Measurements from ENCODE around the gene WDR45. TPM values are rescaled to one million over a fixed set of nuclear protein-coding genes. Genes with fewer than 3 reads are reported as not detected.
"Not testable (repeated sequence)": the region's sequence is repeated elsewhere in the genome, so short reads cannot be mapped to it uniquely, and the experiment has no call there.

The WDR45 gene
- total RNA-seq, result 51.4 and 54.6 TPM in 2 replicates
- polyA plus RNA-seq, result 58.6 and 62.3 TPM in 2 replicates

DNA sequence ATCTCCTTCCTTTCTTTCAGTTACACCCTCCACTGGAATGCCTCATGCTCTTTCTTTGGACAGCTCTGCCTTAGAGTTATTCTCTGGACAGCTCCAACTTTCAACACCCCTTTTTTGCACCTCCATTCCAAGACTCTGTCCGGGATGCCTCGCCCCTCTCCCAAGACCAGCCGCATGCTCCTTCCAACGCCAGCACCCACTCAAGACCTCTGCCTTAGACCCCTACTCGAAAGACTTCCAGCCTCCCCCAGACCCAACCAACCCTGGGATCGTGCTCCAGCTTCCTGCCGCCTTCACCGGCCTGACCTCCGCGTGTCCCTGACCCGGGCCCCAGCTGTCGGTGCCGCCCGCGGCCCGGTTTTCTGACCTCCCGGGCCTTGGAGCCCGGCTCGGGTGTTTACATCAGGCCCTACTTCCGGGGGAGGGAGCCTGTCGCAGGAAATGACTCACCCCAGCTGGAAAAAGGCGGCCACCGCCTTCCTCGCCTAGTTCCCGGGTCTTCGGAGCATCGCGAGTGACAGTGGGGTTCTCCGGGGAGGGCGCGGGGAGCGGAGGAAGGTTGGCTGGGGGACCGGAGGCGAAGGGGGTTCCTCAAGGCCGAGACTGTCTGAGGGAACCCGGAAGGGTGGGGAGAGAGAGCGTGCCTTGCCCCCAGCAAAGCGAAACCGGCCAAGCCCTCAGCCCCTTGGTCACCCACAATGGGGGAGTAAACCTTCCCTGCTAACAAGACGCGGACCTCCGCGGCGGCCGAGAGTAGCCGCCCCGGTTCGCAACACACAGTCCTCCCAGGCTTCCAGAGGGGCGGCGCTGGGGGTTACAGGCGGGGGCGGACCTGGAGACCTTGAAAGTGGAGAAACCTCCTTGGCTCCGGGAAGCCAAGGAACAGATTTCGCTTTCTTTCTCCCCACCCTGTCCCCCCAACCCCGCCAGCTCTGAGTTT is at the start of gene WDR45:
Gene WDR45, minus strand, starts transcription at position 399 of the 940 bp plus-strand sequence. CDS start 1,792 bp downstream, outside the sequence.
- peak within 1 kb of the TSS; percentile 90 for H3K27ac ChIP-seq
- H3K9me3 ChIP-seq (ENCODE audit: low read depth), result no peaks in the 10 kb centered on the region
- H3K4me3 ChIP-seq, result peak within 1 kb of the TSS; percentile 32
- TF ChIP-seq, protein P1, sequence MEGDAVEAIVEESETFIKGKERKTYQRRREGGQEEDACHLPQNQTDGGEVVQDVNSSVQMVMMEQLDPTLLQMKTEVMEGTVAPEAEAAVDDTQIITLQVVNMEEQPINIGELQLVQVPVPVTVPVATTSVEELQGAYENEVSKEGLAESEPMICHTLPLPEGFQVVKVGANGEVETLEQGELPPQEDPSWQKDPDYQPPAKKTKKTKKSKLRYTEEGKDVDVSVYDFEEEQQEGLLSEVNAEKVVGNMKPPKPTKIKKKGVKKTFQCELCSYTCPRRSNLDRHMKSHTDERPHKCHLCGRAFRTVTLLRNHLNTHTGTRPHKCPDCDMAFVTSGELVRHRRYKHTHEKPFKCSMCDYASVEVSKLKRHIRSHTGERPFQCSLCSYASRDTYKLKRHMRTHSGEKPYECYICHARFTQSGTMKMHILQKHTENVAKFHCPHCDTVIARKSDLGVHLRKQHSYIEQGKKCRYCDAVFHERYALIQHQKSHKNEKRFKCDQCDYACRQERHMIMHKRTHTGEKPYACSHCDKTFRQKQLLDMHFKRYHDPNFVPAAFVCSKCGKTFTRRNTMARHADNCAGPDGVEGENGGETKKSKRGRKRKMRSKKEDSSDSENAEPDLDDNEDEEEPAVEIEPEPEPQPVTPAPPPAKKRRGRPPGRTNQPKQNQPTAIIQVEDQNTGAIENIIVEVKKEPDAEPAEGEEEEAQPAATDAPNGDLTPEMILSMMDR (IDR thresholded peaks at IDR 0.05; ENCODE audit: low read depth, low read length), result no peak
- no peaks in the 10 kb centered on the region for H3K27me3 ChIP-seq
- DNase-seq (ENCODE audit: low read depth in 1 of 2, low spot score in 1 of 2), result peak; percentile 55 to 72
- H3K36me3 ChIP-seq, result no peaks in the 10 kb centered on the region
- H3K4me1 ChIP-seq (ENCODE audit: low read depth), result no peaks in the 10 kb centered on the region

DNA sequence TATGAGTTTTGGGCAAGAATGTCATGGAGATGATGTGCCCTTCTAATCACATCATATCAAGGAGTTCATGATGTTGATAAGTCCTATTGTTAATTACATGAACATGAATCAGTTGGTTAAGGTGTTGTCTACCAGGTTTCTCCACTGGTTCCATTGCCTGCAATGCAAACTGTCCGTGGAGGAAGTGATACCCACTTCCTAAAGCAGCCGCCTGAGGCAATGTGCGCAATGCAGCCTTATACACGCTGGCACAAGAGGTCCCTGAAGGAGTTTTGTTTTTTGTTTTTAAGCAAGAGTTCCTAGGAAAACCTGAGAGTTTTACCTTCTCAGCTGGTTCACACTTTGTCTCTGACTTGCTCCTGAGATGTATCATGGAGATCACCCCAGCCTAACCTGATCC is 49.7 kb upstream of the WDR45 start:
- DNase-seq (ENCODE audit: low read depth in 1 of 2, low spot score in 1 of 2), result no peak
- Histone ChIP-seq H3K9me3 (ENCODE audit: low read depth) (no peaks in the 10 kb centered on the region), H3K4me3 (no peak overlapping the region), H3K4me1 (ENCODE audit: low read depth) (no peaks in the 10 kb centered on the region), H3K27me3 (no peaks in the 10 kb centered on the region), H3K27ac (no peak overlapping the region), H3K36me3 (no peaks in the 10 kb centered on the region)
- TF ChIP-seq, protein P1 (IDR thresholded peaks at IDR 0.05; ENCODE audit: low read depth, low read length), result no peak

DNA sequence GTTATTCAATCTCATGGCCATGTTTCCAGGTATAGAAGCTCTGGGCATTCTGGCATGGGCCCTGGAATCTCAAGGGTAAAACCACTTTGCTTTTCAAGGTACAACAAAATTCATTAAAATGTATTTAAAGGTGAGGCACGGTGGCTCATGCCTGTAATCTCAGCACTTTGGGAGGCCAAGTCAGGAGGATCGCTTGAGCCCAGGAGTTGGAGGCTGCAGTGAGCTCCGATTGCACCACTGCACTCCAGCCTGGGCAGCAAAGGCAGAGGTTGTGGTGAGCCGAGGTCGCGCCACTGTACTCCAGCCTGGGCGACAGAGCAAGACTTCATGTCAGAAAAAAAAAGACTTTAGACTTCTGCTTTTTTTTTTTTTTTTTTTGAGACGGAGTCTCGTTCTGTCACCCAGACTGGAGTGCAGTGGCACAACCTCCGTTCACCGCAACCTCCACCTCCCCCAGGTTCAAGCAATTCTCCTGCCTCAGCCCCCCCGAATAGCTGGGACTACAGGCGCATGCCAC is 48.1 kb upstream of the WDR45 start:
- not testable (repeated sequence) for H3K4me3 ChIP-seq; H3K36me3 ChIP-seq; H3K4me1 ChIP-seq (ENCODE audit: low read depth); H3K27ac ChIP-seq; H3K27me3 ChIP-seq; H3K9me3 ChIP-seq (ENCODE audit: low read depth); DNase-seq (ENCODE audit: low read depth in 1 of 2, low spot score in 1 of 2)

DNA sequence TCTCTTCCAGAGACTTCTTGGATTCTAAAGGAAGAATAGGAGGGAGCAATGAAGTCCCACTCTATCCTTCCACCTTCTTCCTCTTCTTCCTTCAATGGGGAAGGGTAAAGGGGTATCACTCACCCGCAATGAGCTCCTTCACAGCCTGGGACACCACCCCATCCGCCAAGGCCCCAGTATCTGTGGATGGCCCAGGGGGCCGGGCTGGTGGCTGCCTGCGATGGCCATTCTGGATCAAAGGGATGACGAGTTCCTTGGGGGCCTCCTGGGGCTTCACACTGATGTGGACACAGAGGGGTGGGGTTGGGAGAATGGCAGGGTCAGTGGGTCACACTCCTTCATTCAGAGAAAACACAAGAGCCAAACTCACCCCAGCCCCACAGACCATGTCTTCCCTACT is 42.8 kb upstream of the WDR45 start:
- Histone ChIP-seq H3K4me1 (ENCODE audit: low read depth) (no peaks in the 10 kb centered on the region), H3K36me3 (no peaks in the 10 kb centered on the region), H3K9me3 (ENCODE audit: low read depth) (no peaks in the 10 kb centered on the region), H3K27ac (no peak overlapping the region), H3K27me3 (no peaks in the 10 kb centered on the region), H3K4me3 (no peak overlapping the region)
- DNase-seq (ENCODE audit: low read depth in 1 of 2, low spot score in 1 of 2), result no peak
- TF ChIP-seq, protein P1 (IDR thresholded peaks at IDR 0.05; ENCODE audit: low read depth, low read length), result no peak

DNA sequence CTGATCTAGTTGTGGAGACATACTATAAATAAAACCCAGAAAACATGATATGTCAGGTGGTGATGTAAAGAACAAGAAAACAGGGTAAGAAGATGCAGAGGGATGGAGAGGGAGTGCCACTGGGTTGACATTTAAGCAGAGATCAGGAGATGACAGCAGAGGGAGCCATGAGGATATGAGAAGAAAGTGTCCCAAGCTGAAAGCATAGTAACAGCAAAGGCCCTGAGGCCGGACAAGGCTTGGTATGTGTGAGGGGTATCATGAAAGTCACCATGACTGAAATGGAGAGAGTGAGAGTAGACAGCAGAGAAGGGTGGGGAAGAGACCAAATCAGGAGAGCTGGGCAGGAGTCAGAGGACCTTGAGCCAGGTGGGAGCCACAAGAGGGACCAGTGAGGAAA is 40.4 kb upstream of the WDR45 start:
- H3K36me3 ChIP-seq, result no peaks in the 10 kb centered on the region

More for the DNA sequence above, 40.4 kb upstream of the WDR45 start:
- DNase-seq (ENCODE audit: low read depth in 1 of 2, low spot score in 1 of 2), result no peak
- Histone ChIP-seq H3K4me3 (no peak overlapping the region), H3K9me3 (ENCODE audit: low read depth) (no peaks in the 10 kb centered on the region), H3K4me1 (ENCODE audit: low read depth) (no peaks in the 10 kb centered on the region), H3K27me3 (no peaks in the 10 kb centered on the region), H3K27ac (no peak overlapping the region)
- TF ChIP-seq, protein P1 (IDR thresholded peaks at IDR 0.05; ENCODE audit: low read depth, low read length), result no peak
